Fibroblast of lung (primary cell): ENCODE data around the gene PGM1. TPM values are rescaled to one million over a fixed set of nuclear protein-coding genes. Genes with fewer than 3 reads are reported as not detected.

Experiments used
- DNase-seq, 2 donors: peaks; one replicate each; pipeline versions ENCODE4 v3.0.0 to v3.0.0-alpha.2; 2010; ENCODE audit warnings: low read depth in 2 of 2
- H2AFZ ChIP-seq: 2 replicates; pipeline ENCODE4 v1.5.1; 2012; ENCODE audit warnings: low read length, control low read depth, inconsistent platforms
- H3K27ac ChIP-seq: 2 replicates; pipeline ENCODE4 v1.5.1; 2011; ENCODE audit warnings: low read length, control low read depth; ENCODE audit not compliant: insufficient read depth
- H3K27me3 ChIP-seq: 2 replicates; pipeline ENCODE4 v1.5.1; 2011; ENCODE audit warnings: mild to moderate bottlenecking, low read length; ENCODE audit not compliant: control insufficient read depth, insufficient read depth
- H3K36me3 ChIP-seq: 2 replicates; pipeline ENCODE4 v1.5.1; 2011; ENCODE audit warnings: low read length; ENCODE audit not compliant: control insufficient read depth, insufficient read depth
- H3K4me1 ChIP-seq: 2 replicates; pipeline ENCODE4 v1.5.1; 2011; ENCODE audit warnings: low read length; ENCODE audit not compliant: control insufficient read depth, insufficient read depth; ENCODE audit errors: extremely low read depth
- H3K4me2 ChIP-seq: 2 replicates; pipeline ENCODE4 v1.5.1; 2011; ENCODE audit warnings: low read length, control low read depth; ENCODE audit not compliant: insufficient read depth; ENCODE audit errors: extremely low read depth
- H3K4me3 ChIP-seq, 4 experiments: fragments of 200-600 bp in 1 of 4; sonication (generic) in 1 of 4; replicated peaks in 1 of 4; 2 replicates each; pipeline ENCODE4 v1.5.1; 2011 to 2016; ENCODE audit warnings: low read length in 4 of 4, low read depth in 3 of 4, mild to moderate bottlenecking in 3 of 4, control low read depth in 2 of 4, inconsistent platforms in 1 of 4, mixed read lengths in 1 of 4; ENCODE audit not compliant: insufficient read depth in 1 of 4; ENCODE audit errors: control extremely low read depth in 1 of 4
- H3K79me2 ChIP-seq: 2 replicates; pipeline ENCODE4 v1.5.1; 2012; ENCODE audit warnings: mild to moderate bottlenecking, low read length, inconsistent platforms; ENCODE audit not compliant: control insufficient read depth, insufficient read depth
- H3K9ac ChIP-seq: 2 replicates; pipeline ENCODE4 v1.5.1; 2011; ENCODE audit warnings: mild to moderate bottlenecking, low read length, control low read depth; ENCODE audit not compliant: insufficient read depth
- H3K9me3 ChIP-seq: 2 replicates; pipeline ENCODE4 v1.5.1; 2012; ENCODE audit warnings: low read depth, low read length; ENCODE audit not compliant: control insufficient read depth, insufficient read depth
- H4K20me1 ChIP-seq: 2 replicates; pipeline ENCODE4 v1.5.1; 2011; ENCODE audit warnings: low read length; ENCODE audit not compliant: control insufficient read depth, insufficient read depth; ENCODE audit errors: extremely low read depth
- EZH2 ChIP-seq: IDR thresholded peaks from 2 replicates; pipeline ENCODE4 v1.5.1; 2012; ENCODE audit warnings: low read length, control low read depth, mild to moderate bottlenecking; ENCODE audit errors: missing control alignments
- polyA plus RNA-seq, 2 donors: library from polyadenylated mRNA; depleted of rRNA in 1 of 2; stranded (reverse) in 1 of 2; unstranded in 1 of 2; fragments of >200 nt; gene quantifications; 2 replicates each; pipeline ENCODE4 v1.2.1, GENCODE V29; 2011 to 2012; ENCODE audit warnings: missing spikeins in 1 of 2
- total RNA-seq: library from RNA; depleted of rRNA; stranded (reverse); fragments of >200 nt; gene quantifications from 2 replicates; pipeline ENCODE4 v1.2.1, GENCODE V29; 2014
- TF ChIP-seq, protein P1 (sequence below), 2 donors: IDR thresholded peaks in 1 of 2; conservative IDR thresholded peaks in 1 of 2; 1 replicate in 1 of 2; 2 replicates in 1 of 2; pipeline ENCODE4 v1.5.1; 2011 to 2012; ENCODE audit warnings: low read length in 2 of 2, control low read depth in 1 of 2, inconsistent platforms in 1 of 2, low read depth in 1 of 2, mild to moderate bottlenecking in 1 of 2

The PGM1 gene
- total and polyA plus RNA-seq, 2 donors (not counting 1 experiment from before 2014, with no cell fraction given), result 43.7 to 51.4 TPM

DNA sequence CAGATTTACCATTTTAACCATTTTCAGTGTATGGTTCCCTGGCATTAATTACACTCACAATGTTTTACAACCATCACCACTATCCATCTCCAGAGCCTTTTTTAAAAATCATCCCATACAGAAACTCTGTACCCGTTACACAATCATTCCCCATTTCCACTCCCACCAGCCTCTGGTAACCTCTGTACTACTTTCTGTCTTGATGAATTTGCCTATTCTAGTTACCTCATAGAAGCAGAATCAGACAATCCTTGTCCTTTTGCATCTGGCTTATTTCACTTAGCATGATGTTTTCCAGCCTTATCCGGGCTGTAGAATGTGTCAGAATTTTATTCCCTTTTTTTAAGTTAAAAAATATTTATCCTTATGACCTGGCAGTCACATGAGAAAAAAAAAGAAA is 33.0 kb downstream of the PGM1 start:
- no peak overlapping the region for H3K27ac ChIP-seq
- H3K4me3 ChIP-seq, result no peak overlapping the region
- no peak overlapping the region for H3K9ac ChIP-seq
- no peaks in the 10 kb centered on the region for H3K4me1 ChIP-seq
- TF ChIP-seq, protein P1, sequence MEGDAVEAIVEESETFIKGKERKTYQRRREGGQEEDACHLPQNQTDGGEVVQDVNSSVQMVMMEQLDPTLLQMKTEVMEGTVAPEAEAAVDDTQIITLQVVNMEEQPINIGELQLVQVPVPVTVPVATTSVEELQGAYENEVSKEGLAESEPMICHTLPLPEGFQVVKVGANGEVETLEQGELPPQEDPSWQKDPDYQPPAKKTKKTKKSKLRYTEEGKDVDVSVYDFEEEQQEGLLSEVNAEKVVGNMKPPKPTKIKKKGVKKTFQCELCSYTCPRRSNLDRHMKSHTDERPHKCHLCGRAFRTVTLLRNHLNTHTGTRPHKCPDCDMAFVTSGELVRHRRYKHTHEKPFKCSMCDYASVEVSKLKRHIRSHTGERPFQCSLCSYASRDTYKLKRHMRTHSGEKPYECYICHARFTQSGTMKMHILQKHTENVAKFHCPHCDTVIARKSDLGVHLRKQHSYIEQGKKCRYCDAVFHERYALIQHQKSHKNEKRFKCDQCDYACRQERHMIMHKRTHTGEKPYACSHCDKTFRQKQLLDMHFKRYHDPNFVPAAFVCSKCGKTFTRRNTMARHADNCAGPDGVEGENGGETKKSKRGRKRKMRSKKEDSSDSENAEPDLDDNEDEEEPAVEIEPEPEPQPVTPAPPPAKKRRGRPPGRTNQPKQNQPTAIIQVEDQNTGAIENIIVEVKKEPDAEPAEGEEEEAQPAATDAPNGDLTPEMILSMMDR (conservative IDR thresholded peaks at IDR 0.05 in 1 of 2, IDR thresholded peaks at IDR 0.05 in 1 of 2; ENCODE audit: low read depth in 1 of 2, low read length in 2 of 2), result no peak
- TF ChIP-seq EZH2, result no peak
- no peaks in the 10 kb centered on the region for H3K27me3 ChIP-seq
- peak in 1 of 2 donors; percentile 48 for DNase-seq
- H3K4me2 ChIP-seq, result no peak overlapping the region
- H3K36me3 ChIP-seq, result no peaks in the 10 kb centered on the region
- H3K9me3 ChIP-seq, result no peaks in the 10 kb centered on the region
- no peaks in the 10 kb centered on the region for H3K79me2 ChIP-seq
- no peaks in the 10 kb centered on the region for H4K20me1 ChIP-seq
- no peak overlapping the region for H2AFZ ChIP-seq

DNA sequence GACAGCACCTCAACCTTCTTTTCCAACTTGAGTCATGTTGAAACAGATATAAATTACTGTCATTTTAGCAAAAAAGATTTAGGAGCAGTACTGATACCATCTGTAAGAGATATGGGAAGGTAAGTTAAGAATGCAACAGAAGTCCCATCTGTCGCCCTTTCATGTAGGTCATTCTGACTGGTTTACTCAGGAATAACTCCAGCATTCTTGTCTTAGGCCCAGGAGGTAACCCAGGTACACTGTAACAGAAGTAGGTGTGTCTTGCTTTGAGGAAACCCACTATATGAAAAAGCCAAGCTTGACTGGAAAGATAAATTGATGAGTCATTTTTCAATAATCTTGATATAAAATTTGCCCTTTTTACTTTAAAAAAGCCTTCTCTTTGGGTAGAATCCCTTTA is 35.4 kb downstream of the PGM1 start:
- no peak overlapping the region for H2AFZ ChIP-seq
- TF ChIP-seq, protein P1 (conservative IDR thresholded peaks at IDR 0.05 in 1 of 2, IDR thresholded peaks at IDR 0.05 in 1 of 2; ENCODE audit: low read depth in 1 of 2, low read length in 2 of 2), result no peak
- no peak for TF ChIP-seq EZH2
- H3K27me3 ChIP-seq, result no peaks in the 10 kb centered on the region
- H3K4me1 ChIP-seq, result no peaks in the 10 kb centered on the region
- no peak overlapping the region for H3K4me2 ChIP-seq
- no peak for DNase-seq
- no peaks in the 10 kb centered on the region for H3K79me2 ChIP-seq
- H3K36me3 ChIP-seq, result no peaks in the 10 kb centered on the region
- H3K4me3 ChIP-seq, result no peak overlapping the region
- H4K20me1 ChIP-seq, result no peaks in the 10 kb centered on the region
- no peak overlapping the region for H3K9ac ChIP-seq
- no peak overlapping the region for H3K27ac ChIP-seq
- H3K9me3 ChIP-seq, result no peaks in the 10 kb centered on the region

DNA sequence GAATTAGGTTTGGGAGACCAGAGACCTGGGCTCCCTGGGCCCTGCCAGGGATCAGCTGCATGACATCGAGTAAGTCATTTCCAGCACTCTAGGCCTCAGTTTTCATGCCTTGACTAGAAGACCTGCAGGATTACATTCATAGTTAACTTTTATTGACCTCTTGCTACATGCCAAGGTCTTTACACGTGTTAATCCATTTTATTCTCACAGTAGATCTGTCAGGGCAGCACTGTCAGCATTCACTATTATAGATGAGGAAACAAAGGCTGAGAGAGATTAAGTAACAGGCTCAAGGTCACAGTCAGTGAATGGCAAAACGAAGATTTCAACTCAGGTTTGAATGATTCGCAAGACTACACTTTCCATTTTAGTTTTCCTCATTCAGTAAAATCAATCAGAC is 37.0 kb downstream of the PGM1 start:
- H3K4me2 ChIP-seq, result no peak overlapping the region
- peak in 1 of 2 donors; percentile 31 for DNase-seq
- no peak overlapping the region for H3K27ac ChIP-seq
- no peak overlapping the region for H2AFZ ChIP-seq
- no peaks in the 10 kb centered on the region for H3K9me3 ChIP-seq
- no peaks in the 10 kb centered on the region for H3K4me1 ChIP-seq
- no peak overlapping the region for H3K4me3 ChIP-seq
- no peak overlapping the region for H3K9ac ChIP-seq
- no peaks in the 10 kb centered on the region for H4K20me1 ChIP-seq
- TF ChIP-seq, protein P1 (conservative IDR thresholded peaks at IDR 0.05 in 1 of 2, IDR thresholded peaks at IDR 0.05 in 1 of 2; ENCODE audit: low read depth in 1 of 2, low read length in 2 of 2), result no peak
- no peak for TF ChIP-seq EZH2
- no peaks in the 10 kb centered on the region for H3K36me3 ChIP-seq
- H3K79me2 ChIP-seq, result no peaks in the 10 kb centered on the region
- H3K27me3 ChIP-seq, result no peaks in the 10 kb centered on the region
